ENCODE measurements around the gene AP4E1.
"Not testable (repeated sequence)": the region's sequence is repeated elsewhere in the genome, so short reads cannot be mapped to it uniquely, and the experiment has no call there.

AP4E1 gene

GRCh38 chr15:50953302-50953701 lies 44.8 kb downstream of the AP4E1 start:
- no peak for DNase-seq

- not testable (repeated sequence) for DNase-seq
Observed at GRCh38 chr15:50954837-50955236, 46.4 kb downstream of the AP4E1 start.

GRCh38 chr15:50959717-50960116 lies 51.2 kb downstream of the AP4E1 start:
- DNase-seq = no peak

- DNase-seq = no peak
Observed at GRCh38 chr15:50964075-50964474, 55.6 kb downstream of the AP4E1 start.

- DNase-seq = no peak
Observed at GRCh38 chr15:50968353-50968752, 59.9 kb downstream of the AP4E1 start.

GRCh38 chr15:50970524-50970923 lies 62.0 kb downstream of the AP4E1 start:
- no peak for DNase-seq

- DNase-seq = no peak
Observed at GRCh38 chr15:50971115-50971514, 62.6 kb downstream of the AP4E1 start.

- DNase-seq = no peak
Observed at GRCh38 chr15:50971542-50971941, 63.1 kb downstream of the AP4E1 start.

- no peak for DNase-seq
Observed at GRCh38 chr15:50973605-50974004, 65.1 kb downstream of the AP4E1 start.

- DNase-seq = no peak
Observed at GRCh38 chr15:50977162-50977561, 68.7 kb downstream of the AP4E1 start.

GRCh38 chr15:50978580-50978979 lies 70.1 kb downstream of the AP4E1 start:
- DNase-seq = no peak

- no peak for DNase-seq
Observed at GRCh38 chr15:50979041-50979440, 70.6 kb downstream of the AP4E1 start.

- no peak for DNase-seq
Observed at GRCh38 chr15:50993598-50993997, 85.1 kb downstream of the AP4E1 start.

GRCh38 chr15:50996641-50997040 lies 88.2 kb downstream of the AP4E1 start:
- DNase-seq = no peak

GRCh38 chr15:50997371-50998051 lies 89.0 kb downstream of the AP4E1 start:
- DNase-seq = no peak

- DNase-seq = no peak
Observed at GRCh38 chr15:51004103-51004551, 95.6 kb downstream of the AP4E1 start.

- DNase-seq = no peak
Observed at GRCh38 chr15:51006336-51006985, 98.0 kb downstream of the AP4E1 start.

GRCh38 chr15:51007131-51007666 lies 98.7 kb downstream of the AP4E1 start:
- DNase-seq = no peak

GRCh38 chr15:51011212-51011611 lies 102.7 kb downstream of the AP4E1 start:
- no peak for DNase-seq

GRCh38 chr15:51016615-51017014 lies 108.1 kb downstream of the AP4E1 start:
- DNase-seq = no peak

- no peak for DNase-seq
Observed at GRCh38 chr15:51022206-51022605, 113.7 kb downstream of the AP4E1 start.

GRCh38 chr15:51023499-51023898 lies 115.0 kb downstream of the AP4E1 start:
- no peak for DNase-seq

- no peak for DNase-seq
Observed at GRCh38 chr15:51024735-51025453, 116.4 kb downstream of the AP4E1 start.

GRCh38 chr15:51025454-51025846 lies 117.0 kb downstream of the AP4E1 start:
- DNase-seq = no peak

Data from retina (tissue), 1 donor.